Lung (tissue), 12 donors: ENCODE data around the gene ABCC6. TPM values are rescaled to one million over a fixed set of nuclear protein-coding genes. Genes with fewer than 3 reads are reported as not detected.

Experiments used
- ATAC-seq: fragments of 200-7000 bp; cut with Tn5 transposase; one replicate; pipeline ENCODE4 v1.9.1; 2020; ENCODE audit warnings: moderate number of reproducible peaks; ENCODE audit not compliant: insufficient read depth, low FRiP score
- DNase-seq, 3 donors: peaks; one replicate each; pipeline ENCODE4 v3.0.0-alpha.2; 2013 to 2017
- H3K27ac ChIP-seq, 2 donors: one replicate each; pipeline ENCODE4 v1.5.1; 2013; ENCODE audit warnings: mild to moderate bottlenecking in 2 of 2, moderate library complexity in 2 of 2, control low read depth in 1 of 2, inconsistent platforms in 1 of 2, low read depth in 1 of 2, low read length in 1 of 2
- H3K27me3 ChIP-seq, 3 donors: one replicate each; pipeline ENCODE4 v1.5.1; 2013; ENCODE audit warnings: low read length in 2 of 3; ENCODE audit not compliant: control insufficient read depth in 3 of 3, insufficient read depth in 3 of 3
- H3K36me3 ChIP-seq, 4 donors: one replicate each; pipeline ENCODE4 v1.5.1; 2013; ENCODE audit warnings: low read length in 4 of 4, mild to moderate bottlenecking in 1 of 4, moderate library complexity in 1 of 4; ENCODE audit not compliant: control insufficient read depth in 4 of 4, insufficient read depth in 4 of 4
- H3K4me1 ChIP-seq, 5 donors: one replicate each; pipeline ENCODE4 v1.5.1; 2013; ENCODE audit warnings: low read length in 5 of 5, mild to moderate bottlenecking in 2 of 5, moderate library complexity in 1 of 5; ENCODE audit not compliant: control insufficient read depth in 5 of 5, insufficient read depth in 5 of 5
- H3K4me3 ChIP-seq: one replicate; pipeline ENCODE4 v1.5.1; 2013; ENCODE audit warnings: mild to moderate bottlenecking, control low read depth, moderate library complexity
- H3K9ac ChIP-seq, 2 donors: one replicate each; pipeline ENCODE4 v1.5.1; 2013; ENCODE audit warnings: low read length in 2 of 2, control low read depth in 1 of 2; ENCODE audit not compliant: insufficient read depth in 1 of 2
- H3K9me3 ChIP-seq, 4 donors: one replicate each; pipeline ENCODE4 v1.5.1; 2013; ENCODE audit warnings: low read length in 3 of 4, mild to moderate bottlenecking in 1 of 4, moderate library complexity in 1 of 4; ENCODE audit not compliant: control insufficient read depth in 4 of 4, insufficient read depth in 3 of 4
- WGBS, 2 donors: extraction: QIAGEN DNeasy Blood & Tissue Kit; methylation state at CpG; one replicate each; pipeline ENCODE4 v1.1.7; 2013; 5-methylcytosine and 5-hydroxymethylcytosine counted together
- polyA plus RNA-seq, 2 donors: library from polyadenylated mRNA; stranded (reverse); fragments of 200-250 nt; gene quantifications; one replicate each; pipeline ENCODE4 v1.2.1, GENCODE V29; 2013
- total RNA-seq, 2 donors: library from RNA; depleted of rRNA in 1 of 2; stranded (reverse); fragments of >200 nt in 1 of 2; gene quantifications; one replicate each; pipeline ENCODE4 v1.2.1, GENCODE V29; 2014 to 2021
- TF ChIP-seq, protein P1 (sequence below): IDR thresholded peaks from 2 replicates; pipeline ENCODE4 v1.5.1; 2012; ENCODE audit warnings: mild to moderate bottlenecking; ENCODE audit errors: control extremely low read depth, extremely low read depth
- donor health status: control.
- donor health status: control.
- donor health status: Bipolar disorder and iron deficiency.
- donor health status: healthy.
- donor health status: DM: yes; HTN: yes; CAD: no.

Gene ABCC6
- total and polyA plus RNA-seq, 4 donors = 10.0 to 37.0 (median 23.9) TPM

DNA sequence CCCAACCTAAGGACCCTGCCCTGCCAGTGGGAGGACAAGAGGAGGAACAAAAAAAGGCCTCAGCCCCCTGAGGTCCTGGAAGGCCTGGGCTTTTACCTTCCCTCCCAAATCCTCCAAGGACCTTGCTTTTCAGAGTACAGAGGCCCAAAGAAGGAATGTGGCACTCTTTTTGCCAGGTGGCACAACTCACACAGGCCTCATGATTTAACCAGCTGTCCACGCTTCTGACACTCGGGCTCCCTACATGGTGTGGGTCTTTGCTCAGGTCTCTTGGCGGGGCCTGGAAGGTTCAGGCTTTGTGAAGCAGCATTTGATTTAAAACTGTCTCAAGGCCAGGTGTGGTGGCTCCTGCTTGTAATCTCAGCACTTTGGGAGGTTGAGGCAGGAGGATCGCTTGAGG lies 120.6 kb downstream of the ABCC6 start:
- H3K9ac ChIP-seq = no peak overlapping the region
- H3K27ac ChIP-seq = no peak overlapping the region
- 91 to 95% methylated on average over 4 of the region's 4 CpGs for whole genome bisulfite sequencing, 2 donors
- H3K9me3 ChIP-seq = peaks cover 0 to 1% (median 0%) of the 10 kb centered on the region in 4 donors
- ATAC-seq (no peak), DNase-seq (no peak)
- no peak overlapping the region for H3K4me3 ChIP-seq
- H3K27me3 ChIP-seq = no peaks in the 10 kb centered on the region
- peaks cover 0 to 29% (median 5%) of the 10 kb centered on the region in 4 donors for H3K36me3 ChIP-seq
- H3K4me1 ChIP-seq = no peaks in the 10 kb centered on the region
- TF ChIP-seq, protein P1, sequence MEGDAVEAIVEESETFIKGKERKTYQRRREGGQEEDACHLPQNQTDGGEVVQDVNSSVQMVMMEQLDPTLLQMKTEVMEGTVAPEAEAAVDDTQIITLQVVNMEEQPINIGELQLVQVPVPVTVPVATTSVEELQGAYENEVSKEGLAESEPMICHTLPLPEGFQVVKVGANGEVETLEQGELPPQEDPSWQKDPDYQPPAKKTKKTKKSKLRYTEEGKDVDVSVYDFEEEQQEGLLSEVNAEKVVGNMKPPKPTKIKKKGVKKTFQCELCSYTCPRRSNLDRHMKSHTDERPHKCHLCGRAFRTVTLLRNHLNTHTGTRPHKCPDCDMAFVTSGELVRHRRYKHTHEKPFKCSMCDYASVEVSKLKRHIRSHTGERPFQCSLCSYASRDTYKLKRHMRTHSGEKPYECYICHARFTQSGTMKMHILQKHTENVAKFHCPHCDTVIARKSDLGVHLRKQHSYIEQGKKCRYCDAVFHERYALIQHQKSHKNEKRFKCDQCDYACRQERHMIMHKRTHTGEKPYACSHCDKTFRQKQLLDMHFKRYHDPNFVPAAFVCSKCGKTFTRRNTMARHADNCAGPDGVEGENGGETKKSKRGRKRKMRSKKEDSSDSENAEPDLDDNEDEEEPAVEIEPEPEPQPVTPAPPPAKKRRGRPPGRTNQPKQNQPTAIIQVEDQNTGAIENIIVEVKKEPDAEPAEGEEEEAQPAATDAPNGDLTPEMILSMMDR = no peak

DNA sequence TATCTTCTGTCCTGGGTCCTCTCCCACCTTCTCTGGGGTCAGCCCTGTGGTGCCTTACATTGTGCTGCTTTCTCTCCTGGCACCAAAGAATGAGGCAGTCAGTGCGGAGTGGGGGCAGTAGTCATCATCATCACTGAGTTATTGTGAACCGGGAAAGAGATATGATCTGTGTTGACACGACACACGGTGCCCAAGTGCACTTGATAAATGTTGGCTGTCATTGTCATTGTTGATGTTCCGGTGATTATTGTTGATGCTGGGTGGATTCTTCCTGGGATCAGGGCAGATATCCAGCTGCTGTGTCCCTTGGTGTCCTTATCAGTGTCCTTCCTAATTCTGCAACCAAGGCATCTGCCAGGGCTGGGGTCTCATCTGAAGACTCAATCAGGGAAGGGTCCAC lies 121.7 kb downstream of the ABCC6 start:
- ATAC-seq (no peak), DNase-seq (no peak)
- WGBS, 2 donors = 63 to 68% methylated on average over 5 of the region's 5 CpGs
- Histone ChIP-seq H3K9me3 (peaks cover 0 to 1% (median 0%) of the 10 kb centered on the region in 4 donors), H3K4me3 (no peak overlapping the region), H3K9ac (no peak overlapping the region), H3K27ac (peak overlapping the region in 1 of 2 donors; percentile 4), H3K27me3 (no peaks in the 10 kb centered on the region), H3K4me1 (peaks cover 0 to 8% (median 2%) of the 10 kb centered on the region in 5 donors), H3K36me3 (peaks cover 0 to 25% (median 7%) of the 10 kb centered on the region in 4 donors)
- TF ChIP-seq, protein P1 = no peak

DNA sequence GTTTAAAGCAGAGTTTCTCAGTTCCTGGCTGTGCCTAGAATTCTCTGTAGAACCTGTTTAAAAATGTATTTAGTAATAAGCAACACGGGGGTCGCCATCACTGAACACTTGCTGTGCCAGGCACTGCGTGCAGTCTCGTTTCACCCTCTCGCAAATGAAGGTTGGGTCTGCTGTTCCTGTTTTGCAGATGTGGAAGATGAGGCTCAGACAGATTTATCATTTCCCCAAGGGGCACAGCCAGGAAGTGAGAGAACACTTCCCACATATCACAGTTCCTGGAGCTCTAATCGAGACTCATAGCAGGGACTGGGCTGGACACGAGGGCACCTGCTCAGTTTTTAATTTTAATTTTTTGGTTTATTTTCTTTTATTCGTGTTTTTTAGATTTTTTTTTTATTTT lies 122.7 kb downstream of the ABCC6 start:
- H3K27me3 ChIP-seq = no peaks in the 10 kb centered on the region
- ATAC-seq = no peak
- no peak overlapping the region for H3K9ac ChIP-seq
- 43 to 54% methylated on average over 8 of the region's 8 CpGs for WGBS, 2 donors
- no peak for DNase-seq
- H3K27ac ChIP-seq = no peak overlapping the region
- H3K4me3 ChIP-seq = no peak overlapping the region
- H3K36me3 ChIP-seq = peaks cover 0 to 25% (median 7%) of the 10 kb centered on the region in 4 donors
- peaks cover 0 to 1% (median 0%) of the 10 kb centered on the region in 4 donors for H3K9me3 ChIP-seq
- H3K4me1 ChIP-seq = peaks cover 0 to 17% (median 9%) of the 10 kb centered on the region in 5 donors
- TF ChIP-seq, protein P1 = no peak

DNA sequence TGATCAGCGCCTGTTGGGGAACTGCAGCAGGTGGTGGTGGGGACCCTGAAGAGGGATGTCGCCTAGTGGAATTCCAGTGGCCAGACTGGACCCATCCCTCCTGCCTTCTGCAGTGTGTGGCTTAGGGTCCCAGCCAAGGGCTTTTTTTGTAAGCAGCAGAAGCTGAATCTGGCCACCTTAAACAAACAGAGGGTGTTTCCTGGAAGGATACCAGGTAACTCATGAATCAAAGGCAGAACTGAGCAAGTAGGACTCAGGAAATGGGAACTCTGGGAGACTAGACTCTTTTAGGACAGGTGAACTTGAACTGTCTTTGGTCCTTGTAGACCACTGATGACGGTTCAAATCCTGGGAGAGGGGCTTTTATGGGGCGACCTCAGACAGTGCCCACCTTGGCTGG lies 124.0 kb downstream of the ABCC6 start:
- TF ChIP-seq, protein P1 = no peak
- Histone ChIP-seq H3K27ac (no peak overlapping the region), H3K27me3 (no peaks in the 10 kb centered on the region), H3K9ac (no peak overlapping the region), H3K9me3 (no peaks in the 10 kb centered on the region), H3K36me3 (peaks cover 0 to 27% (median 7%) of the 10 kb centered on the region in 4 donors), H3K4me1 (peaks cover 0 to 17% (median 9%) of the 10 kb centered on the region in 5 donors), H3K4me3 (no peak overlapping the region)
- DNase-seq (no peak), ATAC-seq (no peak)
- 98 to 99% methylated on average over 4 of the region's 4 CpGs for WGBS, 2 donors
